ENCODE results near the gene INTS3. TPM values are rescaled to one million over a fixed set of nuclear protein-coding genes. Genes with fewer than 3 reads are reported as not detected.

Gene INTS3
- total RNA-seq, 6 donors from 2014 or later = 58.2 to 159 (median 63.1) TPM

GRCh38 chr1:153734396-153735089, 6.7 kb downstream of the INTS3 start:
- peak overlapping the region; percentile 52 to 81 (median 57) for H3K27ac ChIP-seq
- WGBS, 2 donors = 41 to 44% methylated on average over 3 of the region's 3 CpGs
- peaks cover 0 to 10% (median 4%) of the 10 kb centered on the region in 4 donors for H3K36me3 ChIP-seq
- peak in 1 of 2 donors; percentile 45 for DNase-seq
- TF ChIP-seq POLR2A (IDR thresholded peaks at IDR 0.05) (no peak), POLR2AphosphoS5 (IDR thresholded peaks at IDR 0.05) (peak in 1 of 2 donors; percentile 11), EP300 (IDR thresholded peaks at IDR 0.05) (peak in 1 of 4 donors; percentile 31)
- peaks cover 18 to 39% (median 38%) of the 10 kb centered on the region in 4 donors for H3K4me1 ChIP-seq
- H3K4me3 ChIP-seq = no peak overlapping the region
- peak in 1 of 2 donors; percentile 56 for ATAC-seq (ENCODE audit: low FRiP score in 2 of 2)
- no peaks in the 10 kb centered on the region for H3K9me3 ChIP-seq
- H3K27me3 ChIP-seq = no peaks in the 10 kb centered on the region

- 82 to 96% methylated on average over 3 of the region's 3 CpGs for WGBS, 2 donors
- H3K27me3 ChIP-seq = no peaks in the 10 kb centered on the region
- peaks cover 0 to 14% (median 7%) of the 10 kb centered on the region in 4 donors for H3K36me3 ChIP-seq
- H3K27ac ChIP-seq = peak overlapping the region; percentile 52 to 81 (median 57)
- no peak overlapping the region for H3K4me3 ChIP-seq
- TF ChIP-seq POLR2AphosphoS5 (IDR thresholded peaks at IDR 0.05) = no peak
- TF ChIP-seq EP300 (IDR thresholded peaks at IDR 0.05) = no peak
- TF ChIP-seq CTCF (IDR thresholded peaks at IDR 0.05) = no peak
- no peak for TF ChIP-seq POLR2A (IDR thresholded peaks at IDR 0.05)
- ATAC-seq (ENCODE audit: low FRiP score in 2 of 2) (no peak), DNase-seq (no peak)
- H3K9me3 ChIP-seq = no peaks in the 10 kb centered on the region
- H3K4me1 ChIP-seq = peaks cover 13 to 34% (median 33%) of the 10 kb centered on the region in 4 donors
Measured at GRCh38 chr1:153735090-153735420, 7.2 kb downstream of the INTS3 start.

GRCh38 chr1:153741986-153742385, 14.1 kb downstream of the INTS3 start:
- Histone ChIP-seq H3K4me3 (no peak overlapping the region), H3K4me1 (peaks cover 3 to 7% (median 5%) of the 10 kb centered on the region in 4 donors), H3K9me3 (no peaks in the 10 kb centered on the region), H3K27me3 (no peaks in the 10 kb centered on the region), H3K36me3 (peaks cover 5 to 76% (median 51%) of the 10 kb centered on the region in 4 donors), H3K27ac (peak overlapping the region in 1 of 4 donors; percentile 46)
- TF ChIP-seq POLR2AphosphoS5 (IDR thresholded peaks at IDR 0.05) (no peak), EP300 (IDR thresholded peaks at IDR 0.05) (no peak), CTCF (IDR thresholded peaks at IDR 0.05) (no peak), POLR2A (IDR thresholded peaks at IDR 0.05) (no peak)
- ATAC-seq (ENCODE audit: low FRiP score in 2 of 2) (no peak), DNase-seq (no peak)
- 61 to 63% methylated on average over 2 of the region's 2 CpGs for WGBS, 2 donors

- 60 to 62% methylated on average over 5 of the region's 5 CpGs for WGBS, 2 donors
- no peak for DNase-seq
Measured at GRCh38 chr1:153742411-153743142, 14.7 kb downstream of the INTS3 start.

More at GRCh38 chr1:153742411-153743142, 14.7 kb downstream of the INTS3 start:
- H3K9me3 ChIP-seq = no peaks in the 10 kb centered on the region
- peak overlapping the region in 2 of 4 donors; percentile 10 to 46 for H3K27ac ChIP-seq
- H3K4me3 ChIP-seq = no peak overlapping the region
- H3K36me3 ChIP-seq = peaks cover 5 to 82% (median 57%) of the 10 kb centered on the region in 4 donors
- H3K27me3 ChIP-seq = no peaks in the 10 kb centered on the region
- peaks cover 3 to 7% (median 5%) of the 10 kb centered on the region in 4 donors for H3K4me1 ChIP-seq
- peak; percentile 68 to 91 for ATAC-seq (ENCODE audit: low FRiP score in 2 of 2)
- no peak for TF ChIP-seq CTCF (IDR thresholded peaks at IDR 0.05)
- no peak for TF ChIP-seq POLR2AphosphoS5 (IDR thresholded peaks at IDR 0.05)
- no peak for TF ChIP-seq POLR2A (IDR thresholded peaks at IDR 0.05)
- no peak for TF ChIP-seq EP300 (IDR thresholded peaks at IDR 0.05)

All from upper lobe of left lung (tissue), 6 donors.